HG02884 (cell line): ENCODE measurements around the gene ETV4.
"Not testable (repeated sequence)": the region's sequence is repeated elsewhere in the genome, so short reads cannot be mapped to it uniquely, and the experiment has no call there.

Source experiments
- ATAC-seq: cut with Tn5 transposase; IDR thresholded peaks from one replicate; pipeline ENCODE4 v1.9.1; 2021; ENCODE audit warnings: mild to moderate bottlenecking, moderate library complexity; ENCODE audit not compliant: unreplicated experiment

The ETV4 gene

DNA sequence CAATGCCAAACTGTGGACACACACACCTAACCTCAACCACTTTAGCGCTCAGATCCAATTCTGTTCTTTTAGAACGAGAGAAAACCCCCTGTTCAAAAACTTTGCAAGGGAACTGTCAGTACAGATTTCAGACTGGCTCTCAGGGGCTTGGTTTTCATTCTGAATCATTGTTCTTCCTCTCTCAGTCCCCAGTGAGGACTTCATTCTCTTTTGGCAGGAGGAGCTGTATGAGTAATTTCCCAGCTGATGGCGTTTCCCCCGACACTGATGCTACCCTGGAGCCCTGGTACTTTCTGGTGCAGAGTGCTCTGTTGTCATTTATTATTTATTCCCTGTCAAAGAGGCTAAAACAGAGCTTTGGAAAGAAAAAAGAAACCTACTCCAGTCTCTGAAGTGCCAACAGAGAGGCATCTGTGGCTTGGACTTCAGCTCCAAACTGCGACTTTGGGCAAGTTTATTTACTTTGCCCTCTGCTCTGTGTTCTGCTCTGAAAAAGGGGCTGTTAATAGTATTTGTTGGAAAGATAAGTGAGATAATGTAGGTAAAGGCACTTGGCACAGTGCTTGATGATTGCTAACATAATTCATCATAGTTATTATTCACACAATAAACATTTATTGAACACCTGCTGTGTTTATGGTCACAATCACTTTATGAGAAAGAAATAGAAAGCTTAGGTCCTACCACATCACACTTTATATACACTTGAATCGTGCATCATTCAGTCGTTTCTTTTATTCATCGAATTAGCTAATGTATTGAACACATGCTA lies 28.3 kb downstream of the ETV4 start:
- no peak for ATAC-seq

DNA sequence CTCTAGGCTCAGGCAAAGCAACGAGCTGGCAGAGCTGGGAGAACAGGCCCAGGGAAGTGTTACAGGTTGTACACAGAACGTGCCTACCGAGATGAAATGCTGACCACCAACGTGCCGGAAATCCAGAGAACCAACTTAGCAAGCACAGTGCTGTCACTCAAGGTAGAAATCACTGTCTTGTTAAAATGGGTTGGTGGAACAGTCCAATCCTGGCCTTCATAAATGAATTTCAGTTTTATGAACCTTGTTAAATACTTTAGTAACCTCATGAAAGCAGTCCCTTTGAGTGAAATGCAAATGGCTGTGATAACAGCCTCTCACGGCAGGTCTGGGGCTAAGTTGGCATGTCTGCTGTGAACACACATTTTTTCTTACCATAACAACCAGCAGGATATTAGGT lies 29.0 kb downstream of the ETV4 start:
- ATAC-seq: no peak

DNA sequence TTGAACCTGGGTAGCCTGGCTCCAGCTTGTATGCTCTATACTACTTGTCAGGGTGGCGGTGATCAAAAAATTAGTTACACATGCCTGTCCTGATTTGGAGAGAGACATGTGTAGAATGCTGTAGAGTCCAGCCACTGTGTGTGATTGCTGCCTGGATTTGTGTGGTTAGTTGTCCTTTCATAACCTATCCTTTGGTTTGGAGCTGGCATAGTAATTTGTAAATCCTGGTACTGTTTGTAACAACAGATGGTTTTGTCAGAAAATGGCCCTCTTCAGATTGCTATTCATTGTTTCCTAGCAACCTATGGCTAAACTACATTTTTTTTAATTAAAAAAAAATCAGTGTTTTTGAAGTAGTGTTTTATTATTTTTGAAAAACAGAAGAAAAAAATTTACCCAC lies 30.5 kb downstream of the ETV4 start:
- ATAC-seq: no peak

DNA sequence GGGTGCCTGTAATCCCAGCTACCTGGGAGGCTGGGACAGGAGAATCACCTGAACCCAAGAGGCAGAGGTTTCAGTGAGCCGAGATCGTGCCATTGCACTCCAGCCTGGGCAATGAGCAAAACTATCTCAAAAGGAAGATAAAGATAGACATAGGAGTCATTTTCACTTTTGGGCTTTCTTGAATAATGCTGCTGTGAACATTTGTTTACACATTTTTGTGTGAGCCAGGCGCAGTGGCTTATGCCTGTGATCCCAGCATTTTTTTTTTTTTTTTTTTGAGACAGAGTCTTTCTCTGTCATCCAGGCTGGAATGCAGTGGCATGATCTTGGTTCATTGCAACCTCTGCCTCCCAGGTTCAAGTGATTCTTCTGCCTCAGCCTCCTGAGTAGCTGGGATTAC lies 34.9 kb downstream of the ETV4 start:
- not testable (repeated sequence) for ATAC-seq

DNA sequence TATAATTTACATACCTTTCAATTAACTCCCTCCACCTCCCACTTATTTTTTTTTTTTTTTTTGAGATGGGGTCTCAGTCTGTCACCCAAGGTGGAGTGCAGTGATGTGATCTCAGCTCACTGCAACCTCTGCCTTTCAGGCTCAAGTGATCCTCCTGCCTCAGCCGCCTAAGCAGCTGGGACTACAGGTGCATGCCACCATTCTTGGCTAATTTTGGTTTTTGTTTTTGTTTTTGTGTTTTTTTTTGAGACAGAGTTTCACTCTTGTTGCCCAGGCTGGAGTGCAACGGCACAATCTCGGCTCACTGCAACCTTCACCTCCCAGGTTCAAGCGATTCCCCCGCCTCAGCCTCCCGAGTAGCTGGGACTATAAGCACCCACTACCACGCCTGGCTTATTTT lies 36.7 kb downstream of the ETV4 start:
- not testable (repeated sequence) for ATAC-seq

DNA sequence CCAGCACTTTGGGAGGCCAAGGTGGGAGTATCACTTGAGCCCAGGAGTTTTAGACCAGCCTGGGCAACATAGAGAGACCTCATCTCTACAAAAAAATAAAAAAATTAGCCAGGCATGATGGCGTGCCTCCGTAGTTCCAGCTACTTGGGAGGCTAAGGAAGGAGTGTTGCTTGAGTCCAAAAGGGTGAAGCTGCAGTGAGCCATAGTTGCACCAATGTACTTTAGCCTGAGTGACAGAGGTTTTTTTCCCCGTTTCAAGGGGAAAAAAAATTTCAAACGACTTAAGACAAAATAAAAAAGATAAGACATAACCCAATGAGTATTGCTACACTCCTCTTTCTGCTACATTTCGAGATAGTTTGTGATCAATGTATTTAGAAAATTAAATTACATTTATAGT lies 55.5 kb downstream of the ETV4 start:
- ATAC-seq: no peak

DNA sequence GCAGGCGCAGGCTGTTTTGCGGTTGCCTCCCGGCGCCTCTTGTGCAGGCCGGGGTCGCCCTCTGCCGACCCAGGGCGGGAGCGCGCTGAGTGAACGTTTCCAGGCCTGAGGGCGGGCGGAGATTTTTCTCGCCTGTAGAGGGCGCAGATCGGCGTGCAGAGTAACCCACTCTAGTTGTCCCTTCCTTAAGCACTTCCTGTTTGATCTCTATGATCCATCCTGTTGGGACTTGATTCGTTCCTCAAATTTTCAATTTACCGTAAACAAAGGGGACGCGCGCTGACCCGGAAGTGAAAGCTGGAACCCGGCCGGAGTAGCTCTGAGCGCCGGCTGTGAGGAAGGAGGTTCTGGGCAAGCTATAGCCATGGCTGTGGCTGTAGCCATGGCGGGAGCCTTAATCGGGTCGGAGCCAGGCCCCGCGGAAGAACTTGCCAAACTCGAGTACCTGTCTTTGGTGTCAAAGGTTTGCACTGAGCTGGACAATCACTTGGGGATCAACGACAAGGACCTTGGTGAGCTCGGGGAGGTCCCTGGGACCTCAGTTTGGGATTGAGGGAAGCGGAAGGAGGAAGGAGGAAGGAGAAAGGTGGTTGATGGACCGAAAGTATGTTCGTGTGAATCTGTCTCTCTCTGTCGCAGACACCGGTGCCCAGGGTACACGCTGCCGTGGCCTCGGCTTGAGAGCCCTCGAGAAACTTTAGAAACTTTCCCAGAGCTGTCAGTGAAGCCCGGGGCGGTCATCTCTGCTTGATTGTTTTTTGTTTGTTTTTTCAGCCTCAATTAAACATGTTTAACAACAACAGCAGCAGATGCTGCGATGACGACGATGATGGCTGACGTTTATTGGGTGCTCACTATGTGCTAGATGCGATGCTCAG lies 62.2 kb downstream of the ETV4 start, which contains the start of gene DHX8:
TSS of gene DHX8 (plus strand) at position 302 of the 878 bp plus-strand sequence. CDS start at position 365, 63 bp downstream.
- peak; percentile 96 for ATAC-seq

DNA sequence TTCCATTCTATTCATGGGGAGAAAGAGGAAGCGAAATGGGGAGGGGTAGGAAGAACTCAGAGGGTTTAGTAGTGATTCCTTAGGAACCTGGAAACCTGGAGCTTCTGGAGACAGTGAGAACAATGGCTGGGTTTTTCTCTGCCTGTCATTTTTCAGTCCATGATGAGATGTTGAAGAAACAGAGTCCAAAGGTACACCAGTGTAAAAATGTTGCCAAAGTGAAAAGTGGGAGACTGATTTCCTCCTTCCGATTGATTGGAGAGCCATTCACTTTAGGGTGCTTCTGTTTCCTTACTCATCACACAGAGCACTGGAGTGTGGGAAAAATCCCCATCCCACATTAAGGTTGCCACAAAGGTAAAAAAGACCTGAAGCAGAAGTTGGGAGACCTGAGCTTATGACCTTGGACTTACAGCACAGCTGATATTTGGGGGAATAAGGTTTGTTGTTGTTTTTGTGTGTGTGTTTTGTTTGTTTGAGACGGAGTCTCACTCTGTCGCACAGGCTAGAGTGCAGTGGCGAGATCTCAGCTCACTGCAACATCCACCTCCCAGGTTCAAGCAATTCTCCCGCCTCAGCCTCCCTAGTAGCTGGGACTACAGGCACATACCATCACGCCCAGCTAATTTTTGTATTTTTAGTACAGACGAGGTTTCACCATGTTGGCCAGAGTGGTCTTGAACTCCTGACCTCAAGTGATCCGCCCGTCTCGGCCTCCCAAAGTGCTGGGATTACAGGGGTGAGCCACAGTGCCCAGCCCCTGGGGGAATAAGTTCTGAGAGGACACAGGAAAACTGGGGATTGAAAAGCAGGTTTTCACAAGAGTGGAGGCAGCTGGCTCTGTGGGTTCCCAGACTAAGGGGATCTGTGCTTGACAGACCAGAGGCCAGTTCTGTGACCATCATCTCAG lies 63.8 kb downstream of the ETV4 start:
- ATAC-seq: no peak

DNA sequence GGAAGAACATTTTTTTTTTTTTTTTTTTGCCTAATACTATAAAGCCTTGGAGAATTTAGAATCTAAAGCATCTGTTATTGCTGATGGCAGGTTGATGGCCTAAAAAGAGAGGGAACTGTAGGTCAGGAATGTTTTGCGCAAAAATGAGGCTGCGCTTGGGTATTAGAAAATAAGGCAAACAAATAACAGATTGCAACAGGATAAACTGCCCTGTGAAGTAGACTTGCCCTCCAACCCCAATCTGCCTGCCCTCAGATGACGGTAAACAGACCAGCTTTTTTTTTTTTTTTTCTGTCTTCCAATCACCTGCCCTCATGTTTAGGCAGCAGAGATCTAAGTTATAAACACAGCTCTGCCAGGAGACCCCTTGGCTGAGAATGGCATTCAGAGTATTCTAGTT lies 66.2 kb downstream of the ETV4 start:
- ATAC-seq: no peak
